WTC11 (cell line): ENCODE results near the gene ADAD1.

Source experiments
- AFF4 ChIP-seq: sonication (generic); formaldehyde crosslinking; IDR thresholded peaks from 2 replicates; pipeline ENCODE4 v1.8.1; 2023; ENCODE audit warnings: mild to moderate bottlenecking, missing genetic modification reagents, borderline replicate concordance
- ATF2 ChIP-seq: sonication (generic); formaldehyde crosslinking; IDR thresholded peaks from 2 replicates; pipeline ENCODE4 v1.8.1; 2022; ENCODE audit warnings: low read depth, missing genetic modification reagents, borderline replicate concordance
- CREB1 ChIP-seq: sonication (generic); formaldehyde crosslinking; IDR thresholded peaks from 2 replicates; pipeline ENCODE4 v1.8.0; 2023; ENCODE audit warnings: mild to moderate bottlenecking, missing genetic modification reagents
- CTCF ChIP-seq: fragments of 200-600 bp; IDR thresholded peaks from 2 replicates; pipeline ENCODE4 v1.8.0; 2022; ENCODE audit warnings: antibody characterized with exemption
- E2F1 ChIP-seq: sonication (generic); formaldehyde crosslinking; IDR thresholded peaks from 2 replicates; pipeline ENCODE4 v1.8.0; 2022; ENCODE audit warnings: mild to moderate bottlenecking, missing genetic modification reagents
- E2F5 ChIP-seq: sonication (generic); formaldehyde crosslinking; IDR thresholded peaks from 2 replicates; pipeline ENCODE4 v1.8.1; 2022; ENCODE audit warnings: mild to moderate bottlenecking, moderate library complexity, missing genetic modification reagents
- ETV6 ChIP-seq: sonication (generic); formaldehyde crosslinking; IDR thresholded peaks from 2 replicates; pipeline ENCODE4 v1.8.1; 2022; ENCODE audit warnings: mild to moderate bottlenecking, missing genetic modification reagents
- JUN ChIP-seq: sonication (generic); formaldehyde crosslinking; IDR thresholded peaks from 2 replicates; pipeline ENCODE4 v1.8.0; 2023; ENCODE audit warnings: mild to moderate bottlenecking, missing genetic modification reagents
- MAX ChIP-seq: sonication (generic); formaldehyde crosslinking; IDR thresholded peaks from 2 replicates; pipeline ENCODE4 v1.8.0; 2022; ENCODE audit warnings: mild to moderate bottlenecking, missing genetic modification reagents
- NFYB ChIP-seq: sonication (generic); formaldehyde crosslinking; conservative IDR thresholded peaks from 2 replicates; pipeline ENCODE4 v1.8.0; 2022; ENCODE audit warnings: low read depth, missing genetic modification reagents
- NR3C1 ChIP-seq: sonication (generic); formaldehyde crosslinking; conservative IDR thresholded peaks from 2 replicates; pipeline ENCODE4 v1.8.1; 2023; ENCODE audit warnings: low read depth, mild to moderate bottlenecking, missing genetic modification reagents

GRCh38 chr4:122453384-122453995, 74.7 kb downstream of the ADAD1 start:
- TF ChIP-seq CTCF = no peak
- TF ChIP-seq JUN = no peak
- TF ChIP-seq MAX = no peak
- no peak for TF ChIP-seq NR3C1 (CRISPR knock-in tag)
- TF ChIP-seq NFYB = no peak
- no peak for TF ChIP-seq E2F5 (CRISPR knock-in tag)
- no peak for TF ChIP-seq ATF2
- no peak for TF ChIP-seq CREB1 (CRISPR knock-in tag)
- no peak for TF ChIP-seq AFF4 (CRISPR knock-in tag)
- TF ChIP-seq ETV6 (CRISPR knock-in tag) = no peak
- no peak for TF ChIP-seq E2F1 (CRISPR knock-in tag)
